ACC112 (cell line): ENCODE data around the gene TDRD12.

Experiments used
- H2AFZ ChIP-seq: fragments of 200-600 bp; sonication (generic); one replicate; pipeline ENCODE4 v1.6.0; 2017; ENCODE audit warnings: antibody characterized with exemption, low read length; ENCODE audit not compliant: unreplicated experiment
- H3K27ac ChIP-seq: fragments of 200-600 bp; sonication (generic); 2 replicates; pipeline ENCODE4 v1.5.1; 2014; ENCODE audit warnings: low read depth, mild to moderate bottlenecking, antibody characterized with exemption, low read length, moderate library complexity
- H3K27me3 ChIP-seq: fragments of 200-600 bp; sonication (generic); 2 replicates; pipeline ENCODE4 v1.6.1; 2014; ENCODE audit warnings: mild to moderate bottlenecking, antibody characterized with exemption, low read length, moderate library complexity, mixed read lengths; ENCODE audit not compliant: insufficient read depth
- H3K36me3 ChIP-seq: fragments of 200-600 bp; sonication (generic); 2 replicates; pipeline ENCODE4 v1.6.1; 2016; ENCODE audit warnings: mild to moderate bottlenecking, antibody characterized with exemption, low read length, moderate library complexity, mixed read lengths; ENCODE audit not compliant: insufficient read depth
- H3K4me1 ChIP-seq: fragments of 200-600 bp; sonication (generic); one replicate; pipeline ENCODE4 v1.6.1; 2016; ENCODE audit warnings: low read length, mixed read lengths; ENCODE audit not compliant: insufficient read depth, unreplicated experiment, control insufficient read depth
- H3K4me3 ChIP-seq: fragments of 200-600 bp; sonication (generic); 2 replicates; pipeline ENCODE4 v1.5.1; 2014; ENCODE audit warnings: mild to moderate bottlenecking, low read depth, low read length
- H3K79me2 ChIP-seq: fragments of 200-600 bp; sonication (generic); one replicate; pipeline ENCODE4 v1.6.0; 2016; ENCODE audit warnings: low read length; ENCODE audit not compliant: control insufficient read depth, unreplicated experiment, insufficient read depth

Gene TDRD12

GRCh38 chr19:32819419-32820400, 100.1 kb downstream of the TDRD12 start:
- H3K4me3 ChIP-seq = no peak overlapping the region
- H2AFZ ChIP-seq = no peak overlapping the region
- H3K36me3 ChIP-seq = no peaks in the 10 kb centered on the region
- H3K27ac ChIP-seq = no peak overlapping the region
- no peaks in the 10 kb centered on the region for H3K79me2 ChIP-seq
- peaks cover 44% of the 10 kb centered on the region for H3K27me3 ChIP-seq
- H3K4me1 ChIP-seq = no peaks in the 10 kb centered on the region

GRCh38 chr19:32822916-32823746, 103.6 kb downstream of the TDRD12 start:
- Histone ChIP-seq H3K27me3 (peaks cover 51% of the 10 kb centered on the region), H3K36me3 (no peaks in the 10 kb centered on the region), H3K27ac (no peak overlapping the region), H3K79me2 (no peaks in the 10 kb centered on the region), H3K4me3 (no peak overlapping the region), H2AFZ (no peak overlapping the region), H3K4me1 (no peaks in the 10 kb centered on the region)

- Histone ChIP-seq H2AFZ (no peak overlapping the region), H3K27ac (no peak overlapping the region), H3K27me3 (peaks cover 51% of the 10 kb centered on the region), H3K79me2 (no peaks in the 10 kb centered on the region), H3K36me3 (no peaks in the 10 kb centered on the region), H3K4me3 (no peak overlapping the region), H3K4me1 (no peaks in the 10 kb centered on the region)
Measured at GRCh38 chr19:32823747-32824102, 104.2 kb downstream of the TDRD12 start.

GRCh38 chr19:32824191-32824751, 104.7 kb downstream of the TDRD12 start:
- no peaks in the 10 kb centered on the region for H3K4me1 ChIP-seq
- H3K27ac ChIP-seq = no peak overlapping the region
- H3K79me2 ChIP-seq = no peaks in the 10 kb centered on the region
- no peaks in the 10 kb centered on the region for H3K36me3 ChIP-seq
- no peak overlapping the region for H2AFZ ChIP-seq
- H3K27me3 ChIP-seq = peaks cover 51% of the 10 kb centered on the region
- H3K4me3 ChIP-seq = no peak overlapping the region

- no peak overlapping the region for H2AFZ ChIP-seq
Measured at GRCh38 chr19:32824916-32825608, 105.5 kb downstream of the TDRD12 start.

GRCh38 chr19:32828139-32828538, 108.6 kb downstream of the TDRD12 start:
- H3K4me3 ChIP-seq = no peak overlapping the region
- H3K27me3 ChIP-seq = peaks cover 27% of the 10 kb centered on the region
- no peak overlapping the region for H2AFZ ChIP-seq
- H3K4me1 ChIP-seq = no peaks in the 10 kb centered on the region
- H3K79me2 ChIP-seq = no peaks in the 10 kb centered on the region
- no peak overlapping the region for H3K27ac ChIP-seq
- no peaks in the 10 kb centered on the region for H3K36me3 ChIP-seq

More at GRCh38 chr19:32824916-32825608, 105.5 kb downstream of the TDRD12 start:
- H3K4me1 ChIP-seq = no peaks in the 10 kb centered on the region
- no peak overlapping the region for H3K4me3 ChIP-seq
- no peaks in the 10 kb centered on the region for H3K79me2 ChIP-seq
- no peak overlapping the region for H3K27ac ChIP-seq
- peaks cover 44% of the 10 kb centered on the region for H3K27me3 ChIP-seq
- H3K36me3 ChIP-seq = no peaks in the 10 kb centered on the region

- Histone ChIP-seq H3K4me1 (no peaks in the 10 kb centered on the region), H3K36me3 (no peaks in the 10 kb centered on the region), H3K4me3 (no peak overlapping the region), H2AFZ (no peak overlapping the region), H3K27ac (no peak overlapping the region), H3K27me3 (peaks cover 21% of the 10 kb centered on the region), H3K79me2 (no peaks in the 10 kb centered on the region)
Measured at GRCh38 chr19:32828643-32829344, 109.2 kb downstream of the TDRD12 start.

GRCh38 chr19:32829345-32829896, 109.9 kb downstream of the TDRD12 start:
- Histone ChIP-seq H3K27me3 (peaks cover 14% of the 10 kb centered on the region), H3K79me2 (no peaks in the 10 kb centered on the region), H3K27ac (no peak overlapping the region), H3K36me3 (no peaks in the 10 kb centered on the region), H3K4me3 (no peak overlapping the region), H2AFZ (no peak overlapping the region), H3K4me1 (no peaks in the 10 kb centered on the region)

GRCh38 chr19:32830231-32831014, 110.9 kb downstream of the TDRD12 start:
- Histone ChIP-seq H3K4me1 (no peaks in the 10 kb centered on the region), H3K27me3 (peaks cover 5% of the 10 kb centered on the region; the same call in 1 of the 2 replicates), H3K36me3 (no peaks in the 10 kb centered on the region), H3K27ac (no peak overlapping the region), H2AFZ (no peak overlapping the region), H3K4me3 (no peak overlapping the region), H3K79me2 (no peaks in the 10 kb centered on the region)
